Mammary epithelial cell (primary cell): Measurements from ENCODE around the gene ZNF580.

Source experiments
- EZH2 ChIP-seq: IDR thresholded peaks from 2 replicates; pipeline ENCODE4 v1.6.1; 2012; ENCODE audit warnings: low read length, inconsistent platforms, borderline replicate concordance
- TF ChIP-seq, protein P1 (sequence below), 2 donors: IDR thresholded peaks in 1 of 2; conservative IDR thresholded peaks in 1 of 2; 2 replicates each; pipeline ENCODE4 v1.5.1; 2011 to 2012; ENCODE audit warnings: inconsistent platforms in 2 of 2, low read length in 2 of 2, mild to moderate bottlenecking in 2 of 2, control low read depth in 1 of 2, low read depth in 1 of 2; ENCODE audit not compliant: insufficient read depth in 1 of 2; ENCODE audit errors: extremely low read depth in 1 of 2

DNA sequence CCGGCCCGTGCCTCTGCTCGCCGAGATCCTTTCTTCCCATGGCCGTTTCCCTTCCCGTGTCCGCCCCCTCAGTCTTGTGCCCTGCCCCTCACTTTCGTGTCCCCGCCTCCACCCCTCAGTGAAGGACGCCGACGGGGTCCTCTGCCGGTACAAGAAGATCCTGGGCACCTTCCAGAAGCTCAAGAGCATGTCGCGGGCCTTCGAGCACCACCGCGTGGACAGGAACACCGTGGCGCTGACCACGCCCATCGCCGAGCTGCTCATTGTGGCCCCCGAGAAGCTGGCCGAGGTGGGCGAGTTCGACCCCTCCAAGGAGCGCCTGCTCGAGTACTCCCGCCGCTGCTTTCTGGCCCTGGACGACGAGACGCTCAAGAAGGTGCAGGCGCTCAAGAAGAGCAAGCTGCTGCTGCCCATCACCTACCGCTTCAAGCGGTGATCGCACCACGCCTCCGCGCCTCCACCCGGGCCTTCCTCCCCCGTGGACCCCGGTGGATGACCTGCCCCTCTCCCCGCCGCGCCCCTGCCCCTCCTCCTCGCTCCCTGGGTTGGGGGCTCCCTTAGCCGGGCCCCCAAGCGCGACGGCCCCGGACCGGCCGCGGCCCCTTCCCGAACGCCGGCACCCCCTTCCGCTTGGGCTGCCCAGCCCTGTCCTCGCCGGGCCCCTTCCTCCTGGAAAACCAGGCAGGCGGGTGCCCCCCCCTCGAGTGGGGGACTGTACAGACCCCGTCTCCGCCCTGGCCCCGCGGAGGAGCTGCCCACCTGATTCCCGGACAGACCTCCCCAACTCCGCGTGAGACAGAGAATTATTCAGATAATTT lies 11.7 kb downstream of the ZNF580 start:
- TF ChIP-seq, protein P1, sequence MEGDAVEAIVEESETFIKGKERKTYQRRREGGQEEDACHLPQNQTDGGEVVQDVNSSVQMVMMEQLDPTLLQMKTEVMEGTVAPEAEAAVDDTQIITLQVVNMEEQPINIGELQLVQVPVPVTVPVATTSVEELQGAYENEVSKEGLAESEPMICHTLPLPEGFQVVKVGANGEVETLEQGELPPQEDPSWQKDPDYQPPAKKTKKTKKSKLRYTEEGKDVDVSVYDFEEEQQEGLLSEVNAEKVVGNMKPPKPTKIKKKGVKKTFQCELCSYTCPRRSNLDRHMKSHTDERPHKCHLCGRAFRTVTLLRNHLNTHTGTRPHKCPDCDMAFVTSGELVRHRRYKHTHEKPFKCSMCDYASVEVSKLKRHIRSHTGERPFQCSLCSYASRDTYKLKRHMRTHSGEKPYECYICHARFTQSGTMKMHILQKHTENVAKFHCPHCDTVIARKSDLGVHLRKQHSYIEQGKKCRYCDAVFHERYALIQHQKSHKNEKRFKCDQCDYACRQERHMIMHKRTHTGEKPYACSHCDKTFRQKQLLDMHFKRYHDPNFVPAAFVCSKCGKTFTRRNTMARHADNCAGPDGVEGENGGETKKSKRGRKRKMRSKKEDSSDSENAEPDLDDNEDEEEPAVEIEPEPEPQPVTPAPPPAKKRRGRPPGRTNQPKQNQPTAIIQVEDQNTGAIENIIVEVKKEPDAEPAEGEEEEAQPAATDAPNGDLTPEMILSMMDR (conservative IDR thresholded peaks at IDR 0.05 in 1 of 2, IDR thresholded peaks at IDR 0.05 in 1 of 2; ENCODE audit: extremely low read depth in 1 of 2, insufficient read depth in 1 of 2, low read depth in 1 of 2, low read length in 2 of 2), result no peak
- TF ChIP-seq EZH2, result no peak
